A673 (cell line): ENCODE results near the gene MFSD11. TPM values are rescaled to one million over a fixed set of nuclear protein-coding genes. Genes with fewer than 3 reads are reported as not detected.
"Not testable (repeated sequence)": the region's sequence is repeated elsewhere in the genome, so short reads cannot be mapped to it uniquely, and the experiment has no call there.

ENCODE experiments used
- BruUV-seq: library from RNA; stranded (reverse); fragments of 400-500 nt; replicated peaks from 2 replicates; lab custom pipeline; 2021; lab: Mats Ljungman, UMichigan
- CTCF ChIA-PET: fragments of 300-600 bp; sonication (Branson Sonifier 250); formaldehyde crosslinking; loops from one replicate; lab custom pipeline; 2022; ENCODE audit warnings: antibody characterized with exemption; lab: Charles Lee
- POLR2A ChIA-PET: fragments of 300-600 bp; sonication (Branson Sonifier 250); formaldehyde crosslinking; loops from one replicate; lab custom pipeline; 2022; ENCODE audit warnings: antibody characterized with exemption; ENCODE audit not compliant: low non-redundant PET; lab: Charles Lee
- DNase-seq: peaks from one replicate; pipeline ENCODE4 v3.0.0-alpha.2; 2015; ENCODE audit warnings: low spot score
- H3K27ac ChIP-seq: fragments of 200-600 bp; sonication (generic); 2 replicates; pipeline ENCODE4 v1.5.1; 2016; ENCODE audit warnings: mixed run types, low read depth, mild to moderate bottlenecking, mixed read lengths, antibody characterized with exemption, low read length; ENCODE audit not compliant: poor library complexity, severe bottlenecking
- H3K27me3 ChIP-seq: fragments of 200-600 bp; sonication (generic); replicated peaks from 2 replicates; pipeline ENCODE4 v1.6.1; 2017; ENCODE audit warnings: mixed run types, low read depth, mild to moderate bottlenecking, mixed read lengths, antibody characterized with exemption, low read length; ENCODE audit not compliant: insufficient read depth, poor library complexity
- H3K36me3 ChIP-seq: fragments of 200-600 bp; sonication (generic); 2 replicates; pipeline ENCODE4 v1.6.1; 2016; ENCODE audit warnings: mixed run types, mild to moderate bottlenecking, mixed read lengths, antibody characterized with exemption, low read length; ENCODE audit not compliant: insufficient read depth, poor library complexity, severe bottlenecking
- H3K4me1 ChIP-seq: fragments of 200-600 bp; sonication (generic); 2 replicates; pipeline ENCODE4 v1.6.1; 2017; ENCODE audit warnings: mixed run types, mild to moderate bottlenecking, mixed read lengths, antibody characterized with exemption, low read length; ENCODE audit not compliant: insufficient read depth, poor library complexity, severe bottlenecking
- H3K4me3 ChIP-seq: fragments of 200-600 bp; sonication (generic); 2 replicates; pipeline ENCODE4 v1.5.1; 2016; ENCODE audit warnings: low read depth, mixed run types, mild to moderate bottlenecking, mixed read lengths, low read length; ENCODE audit not compliant: poor library complexity, severe bottlenecking
- H3K9me3 ChIP-seq: fragments of 200-600 bp; sonication (generic); 2 replicates; pipeline ENCODE4 v1.6.1; 2016; ENCODE audit warnings: mixed run types, low read depth, mild to moderate bottlenecking, mixed read lengths, antibody characterized with exemption, low read length; ENCODE audit not compliant: poor library complexity, severe bottlenecking
- EZH2 ChIP-seq: fragments of 200-600 bp; sonication (generic); IDR thresholded peaks from 2 replicates; pipeline ENCODE4 v1.6.1; 2017; ENCODE audit warnings: borderline replicate concordance, low read depth, mild to moderate bottlenecking, mixed read lengths, antibody characterized with exemption, low read length; ENCODE audit not compliant: poor library complexity, severe bottlenecking
- intact Hi-C: fragments of 100-400 bp; cut with micrococcal nuclease; formaldehyde crosslinking; loops from one replicate; pipeline ENCODE4 v1.10.0; 2022; ENCODE audit not compliant: unreplicated experiment
- total RNA-seq: library from RNA; stranded (reverse); gene quantifications from 2 replicates; pipeline ENCODE4 v1.2.3, GENCODE V29; 2021
- TF ChIP-seq, protein P1 (sequence below): fragments of 300-800, 200-600 bp; sonication (generic); conservative IDR thresholded peaks from 2 replicates; pipeline ENCODE4 v1.5.1; 2017; ENCODE audit warnings: low read depth, mild to moderate bottlenecking, antibody characterized with exemption, low read length, moderate library complexity, mixed read lengths

The MFSD11 gene
- total RNA-seq, 1 experiment from 2014 or later, result 38.8 TPM

DNA sequence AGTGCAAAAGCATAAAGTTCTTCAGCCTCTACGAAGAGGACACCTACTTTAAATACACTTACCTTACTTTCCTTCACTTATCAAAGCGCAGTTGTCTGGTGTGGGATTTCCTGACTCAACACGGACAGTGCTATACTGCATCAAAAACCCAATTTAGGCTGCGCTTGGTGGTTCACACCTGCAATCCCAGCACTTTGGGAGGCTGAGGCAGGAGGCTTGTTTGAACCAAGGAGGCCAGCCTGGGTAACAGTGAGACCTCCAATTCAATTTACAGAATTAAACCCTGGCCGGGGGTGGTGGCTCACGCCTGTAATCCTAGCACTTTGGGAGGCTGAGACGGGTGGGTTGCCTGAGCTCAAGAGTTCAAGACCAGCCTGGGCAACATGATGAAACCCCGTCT lies 15.6 kb upstream of the MFSD11 start:
- no TSS peak for BruUV-seq
- Histone ChIP-seq H3K4me1 (peaks cover 11% of the 10 kb centered on the region), H3K4me3 (no peak overlapping the region), H3K36me3 (peaks cover 76% of the 10 kb centered on the region), H3K27ac (no peak overlapping the region), H3K27me3 (no peaks in the 10 kb centered on the region), H3K9me3 (no peaks in the 10 kb centered on the region)
- DNase-seq, result no peak
- ChIA-PET POLR2A (no interaction called here), CTCF (no interaction called here)
- no peak for TF ChIP-seq EZH2
- TF ChIP-seq, protein P1, sequence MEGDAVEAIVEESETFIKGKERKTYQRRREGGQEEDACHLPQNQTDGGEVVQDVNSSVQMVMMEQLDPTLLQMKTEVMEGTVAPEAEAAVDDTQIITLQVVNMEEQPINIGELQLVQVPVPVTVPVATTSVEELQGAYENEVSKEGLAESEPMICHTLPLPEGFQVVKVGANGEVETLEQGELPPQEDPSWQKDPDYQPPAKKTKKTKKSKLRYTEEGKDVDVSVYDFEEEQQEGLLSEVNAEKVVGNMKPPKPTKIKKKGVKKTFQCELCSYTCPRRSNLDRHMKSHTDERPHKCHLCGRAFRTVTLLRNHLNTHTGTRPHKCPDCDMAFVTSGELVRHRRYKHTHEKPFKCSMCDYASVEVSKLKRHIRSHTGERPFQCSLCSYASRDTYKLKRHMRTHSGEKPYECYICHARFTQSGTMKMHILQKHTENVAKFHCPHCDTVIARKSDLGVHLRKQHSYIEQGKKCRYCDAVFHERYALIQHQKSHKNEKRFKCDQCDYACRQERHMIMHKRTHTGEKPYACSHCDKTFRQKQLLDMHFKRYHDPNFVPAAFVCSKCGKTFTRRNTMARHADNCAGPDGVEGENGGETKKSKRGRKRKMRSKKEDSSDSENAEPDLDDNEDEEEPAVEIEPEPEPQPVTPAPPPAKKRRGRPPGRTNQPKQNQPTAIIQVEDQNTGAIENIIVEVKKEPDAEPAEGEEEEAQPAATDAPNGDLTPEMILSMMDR, result no peak
- intact Hi-C loops, result no loop called here

DNA sequence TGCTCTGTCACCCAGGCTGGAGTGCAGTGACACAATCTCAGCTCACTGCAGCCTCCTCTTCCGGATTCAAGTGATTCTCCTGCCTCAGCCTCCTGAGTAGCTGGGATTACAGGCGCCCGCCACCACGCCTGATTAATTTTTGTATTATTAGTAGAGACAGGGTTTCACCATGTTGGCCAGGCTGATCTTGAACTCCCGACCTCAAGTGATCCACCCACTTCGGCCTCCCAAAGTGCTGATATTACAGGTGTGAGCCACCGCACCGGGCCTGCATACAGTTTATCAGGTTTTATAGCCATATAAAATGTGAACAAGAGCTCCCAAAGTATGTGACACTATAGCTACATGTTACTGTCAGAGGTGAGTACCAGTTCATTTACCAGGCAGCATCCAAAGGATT lies 14.9 kb upstream of the MFSD11 start:
- POLR2A ChIA-PET, CTCF ChIA-PET: not testable (repeated sequence)

GRCh38 chr17:76723812-76724211 lies 14.1 kb upstream of the MFSD11 start:
- POLR2A ChIA-PET, result no interaction called here
- peaks cover 62% of the 10 kb centered on the region for H3K36me3 ChIP-seq
- H3K4me3 ChIP-seq, result no peak overlapping the region

More for the DNA sequence above, 14.9 kb upstream of the MFSD11 start:
- BruUV-seq, DNase-seq, H3K4me3 ChIP-seq, intact Hi-C loops, H3K9me3 ChIP-seq, H3K27me3 ChIP-seq, H3K27ac ChIP-seq: not testable (repeated sequence)
- peaks cover 70% of the 10 kb centered on the region for H3K36me3 ChIP-seq
- H3K4me1 ChIP-seq, result peaks cover 17% of the 10 kb centered on the region

More at GRCh38 chr17:76723812-76724211, 14.1 kb upstream of the MFSD11 start:
- no peak overlapping the region for H3K27ac ChIP-seq
- TF ChIP-seq, protein P1, result no peak
- no peak for TF ChIP-seq EZH2
- H3K4me1 ChIP-seq, result peaks cover 19% of the 10 kb centered on the region
- CTCF ChIA-PET, result no interaction called here
- H3K27me3 ChIP-seq, result no peaks in the 10 kb centered on the region
- no peaks in the 10 kb centered on the region for H3K9me3 ChIP-seq
- no TSS peak for BruUV-seq
- intact Hi-C loops, result no loop called here
- DNase-seq, result no peak
